Sciatic nerve (tissue), 2 donors: Measurements from ENCODE around the gene IBTK. TPM values are rescaled to one million over a fixed set of nuclear protein-coding genes. Genes with fewer than 3 reads are reported as not detected.
"Not testable (repeated sequence)": the region's sequence is repeated elsewhere in the genome, so short reads cannot be mapped to it uniquely, and the experiment has no call there.

Experiments
- ATAC-seq: fragments of 200-7000 bp; cut with Tn5 transposase; one replicate; pipeline ENCODE4 v1.9.1; 2020; ENCODE audit warnings: mild to moderate bottlenecking, moderate library complexity
- DNase-seq: peaks from one replicate; pipeline ENCODE4 v3.0.0-alpha.2; 2020; ENCODE audit warnings: low spot score
- intact Hi-C: fragments of 100-400 bp; cut with DNase I; formaldehyde crosslinking; loops from one replicate; pipeline ENCODE4 v1.14.2; 2022
- total RNA-seq: library from RNA; stranded (reverse); fragmentation: NEBNext Ultra II Directional; extraction: Animal tissue kit (Norgen Biotek cat#: 25700); gene quantifications from one replicate; pipeline ENCODE4 v1.2.1, GENCODE V29; 2021
- donor health status: DM: no; HTN: no; CAD: no.
- donor health status: DM: no; HTN: no; CAD: no.

IBTK gene
- total RNA-seq, 1 donor from 2014 or later: 38.2 TPM

DNA sequence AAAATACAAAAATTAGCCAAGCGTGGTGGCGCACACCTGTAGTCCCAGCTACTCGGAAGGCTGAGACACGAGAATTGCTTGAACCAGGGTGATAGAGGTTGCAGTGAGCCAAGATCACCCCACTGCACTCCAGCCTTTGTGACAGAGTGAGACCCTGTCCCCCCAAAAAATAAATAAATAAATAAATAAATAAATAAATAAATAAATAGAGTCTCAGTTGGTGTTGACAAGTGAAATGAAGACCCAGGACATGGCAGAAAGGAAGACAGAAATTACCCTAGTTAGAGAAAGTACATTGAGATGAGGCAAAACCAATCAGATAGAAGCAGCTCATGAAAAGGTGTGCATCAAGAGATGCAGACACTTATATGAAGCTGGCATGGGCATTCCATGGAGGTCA is 105.0 kb downstream of the IBTK start:
- DNase-seq: no peak
- no peak for ATAC-seq
- intact Hi-C loops: no loop called here

DNA sequence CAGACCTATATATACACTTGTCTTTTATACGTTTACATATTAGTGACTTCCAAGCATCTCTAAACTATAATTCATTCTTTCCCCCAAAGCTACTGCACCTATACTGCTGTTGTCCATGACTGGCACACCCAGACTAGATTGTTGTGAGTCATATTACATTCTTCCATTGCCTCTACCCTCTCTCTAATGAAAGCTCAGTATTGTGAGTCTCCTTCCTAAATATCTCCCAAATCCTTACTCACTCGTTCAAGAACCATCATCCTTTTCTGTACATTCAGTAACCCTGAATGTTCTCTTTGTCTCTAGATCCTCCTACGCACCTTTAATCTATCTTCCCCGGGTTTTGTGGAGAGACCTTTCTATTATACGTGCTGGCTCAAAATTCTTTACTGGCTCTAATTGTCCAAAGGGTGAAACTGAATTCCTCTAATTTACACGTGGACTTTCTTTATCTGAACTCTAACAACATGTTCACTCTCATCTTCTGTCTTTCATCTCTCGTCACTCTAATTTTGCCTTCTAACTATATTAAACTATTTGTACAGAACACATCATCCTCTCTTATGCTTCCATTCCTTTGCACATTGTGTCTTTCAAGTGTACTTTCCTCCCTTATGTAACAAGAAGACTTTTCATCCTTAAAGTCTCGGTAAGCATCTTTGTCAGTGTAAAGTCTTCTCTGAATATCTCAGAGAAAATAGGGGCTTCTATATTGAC is 109.3 kb downstream of the IBTK start:
- DNase-seq (no peak), ATAC-seq (no peak)
- intact Hi-C loops: no loop called here

DNA sequence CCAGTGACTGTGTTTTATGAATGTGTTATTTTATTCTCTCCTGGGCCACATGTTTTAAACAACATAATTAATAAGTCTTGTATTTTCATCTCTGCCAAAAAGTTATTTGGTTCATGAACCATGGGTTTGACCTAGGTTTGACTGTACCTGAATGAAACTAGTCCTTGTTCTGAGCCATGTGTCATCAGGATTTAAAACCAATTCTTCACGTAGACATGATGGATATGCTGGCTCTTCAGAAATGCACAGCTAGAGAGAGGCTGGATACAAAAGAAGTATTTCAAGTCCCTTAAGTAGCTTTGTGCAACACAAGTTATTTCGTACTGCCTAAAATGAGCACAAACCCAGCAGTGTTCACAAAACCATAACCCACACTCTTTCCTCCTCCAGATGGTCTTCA is 116.1 kb downstream of the IBTK start:
- peak; percentile 55 for ATAC-seq
- DNase-seq: no peak
- intact Hi-C loops: no loop called here

DNA sequence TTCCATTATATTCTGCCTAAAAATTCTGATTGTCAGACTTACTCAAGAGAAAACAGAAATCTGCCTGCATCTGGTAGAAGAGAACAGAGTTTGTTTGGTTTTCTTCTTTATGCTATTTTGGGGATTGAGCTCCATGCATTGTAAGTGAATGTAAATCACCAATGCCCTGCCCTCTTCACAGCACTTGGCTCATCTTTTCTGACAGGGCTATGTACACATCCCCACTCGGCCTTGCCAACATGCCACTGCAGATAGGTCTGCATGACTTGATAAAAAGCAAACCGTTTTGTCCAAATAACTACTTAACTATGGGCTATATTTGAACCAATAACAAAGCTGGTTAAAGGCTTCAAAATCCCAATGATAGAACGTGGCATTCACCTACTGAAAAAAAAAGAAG is 117.7 kb downstream of the IBTK start:
- DNase-seq (no peak), ATAC-seq (no peak)
- intact Hi-C loops: no loop called here

DNA sequence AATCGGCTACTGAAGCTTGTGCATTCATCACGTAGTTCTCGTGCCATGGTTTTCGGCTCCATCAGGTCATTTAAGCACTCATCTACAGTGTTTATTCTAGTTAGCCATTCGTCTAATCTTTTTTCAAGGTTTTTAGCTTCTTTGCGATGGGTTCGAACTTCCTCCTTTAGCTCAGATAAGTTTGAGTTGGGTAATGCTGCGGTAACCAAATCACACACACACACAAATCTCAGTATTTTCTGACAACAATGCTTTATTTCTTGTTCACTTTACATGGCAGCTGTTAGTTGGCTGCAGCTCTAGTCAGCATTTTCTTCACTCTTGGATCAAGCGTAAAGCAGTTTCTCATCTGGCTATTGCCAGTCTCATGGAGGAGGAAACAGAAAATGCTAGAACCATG is 118.6 kb downstream of the IBTK start:
- DNase-seq, ATAC-seq, intact Hi-C loops: not testable (repeated sequence)

DNA sequence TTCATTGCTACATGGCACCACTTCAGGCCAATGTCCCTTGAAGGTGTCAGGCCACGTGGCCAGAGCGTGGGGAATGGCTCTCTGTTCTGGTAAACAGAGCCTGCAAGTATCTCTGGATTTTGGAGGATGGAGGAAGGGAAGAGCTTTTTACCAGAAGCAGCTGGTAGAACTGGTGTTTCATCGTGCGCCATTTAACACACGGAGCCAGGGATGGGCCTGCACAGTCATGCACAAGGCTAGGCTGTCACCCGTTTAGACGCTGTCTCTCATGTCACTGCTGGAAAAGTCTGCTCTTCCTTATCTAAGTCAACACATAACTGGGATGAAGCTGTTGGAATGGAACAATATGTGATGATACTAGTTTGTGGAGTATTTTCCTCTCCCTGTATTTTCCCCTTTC is 123.9 kb downstream of the IBTK start:
- ATAC-seq (no peak), DNase-seq (no peak)
- intact Hi-C loops: no loop called here

Other genes with a start within 250 kb of the IBTK start
- gene TPBG, start 116.1 kb upstream of the IBTK start, total RNA-seq: 15.5 TPM